HUDEP-2 (cell line): ENCODE measurements around the gene C16orf87.
"Not testable (repeated sequence)": the region's sequence is repeated elsewhere in the genome, so short reads cannot be mapped to it uniquely, and the experiment has no call there.

Source experiments
- DNase-seq, 76 experiments: peaks; one replicate each; lab custom pipeline; 2025; ENCODE audit not compliant: unreplicated experiment in 76 of 76; lab: John Stamatoyannopoulos, UW

Gene C16orf87, protein sequence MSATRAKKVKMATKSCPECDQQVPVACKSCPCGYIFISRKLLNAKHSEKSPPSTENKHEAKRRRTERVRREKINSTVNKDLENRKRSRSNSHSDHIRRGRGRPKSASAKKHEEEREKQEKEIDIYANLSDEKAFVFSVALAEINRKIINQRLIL

GRCh38 chr16:46830902-46831647 lies at the start of gene C16orf87:
TSS of gene C16orf87 (minus strand) at chr16:46831180. CDS start at chr16:46831149, 31 bp downstream.
- peak in 75 of 76 experiments; percentile 39 to 94 (median 85) for DNase-seq

GRCh38 chr16:46875243-46875642 lies 44.3 kb upstream of the C16orf87 start:
- DNase-seq: no peak

DNA sequence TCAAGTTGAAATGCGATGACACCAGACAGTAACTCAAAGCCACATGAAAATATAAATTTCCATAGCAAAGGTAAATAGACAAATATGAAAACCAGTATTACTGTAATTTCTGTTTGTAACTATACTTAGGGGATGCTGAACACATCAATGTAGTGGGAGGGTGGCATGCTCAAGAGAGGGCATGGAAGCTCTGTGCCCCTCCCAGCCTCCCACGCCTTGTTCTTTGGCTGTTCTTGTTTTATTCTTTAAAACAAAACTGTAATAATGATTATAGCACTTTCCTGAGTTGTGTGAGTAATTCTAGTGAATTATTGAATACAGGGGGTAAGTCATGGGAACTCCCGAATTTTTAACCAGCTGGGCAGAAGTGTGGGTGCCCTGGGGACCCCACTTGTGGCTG lies 42.2 kb upstream of the C16orf87 start:
- no peak for DNase-seq

GRCh38 chr16:46871597-46871996 lies 40.6 kb upstream of the C16orf87 start:
- DNase-seq: no peak

DNA sequence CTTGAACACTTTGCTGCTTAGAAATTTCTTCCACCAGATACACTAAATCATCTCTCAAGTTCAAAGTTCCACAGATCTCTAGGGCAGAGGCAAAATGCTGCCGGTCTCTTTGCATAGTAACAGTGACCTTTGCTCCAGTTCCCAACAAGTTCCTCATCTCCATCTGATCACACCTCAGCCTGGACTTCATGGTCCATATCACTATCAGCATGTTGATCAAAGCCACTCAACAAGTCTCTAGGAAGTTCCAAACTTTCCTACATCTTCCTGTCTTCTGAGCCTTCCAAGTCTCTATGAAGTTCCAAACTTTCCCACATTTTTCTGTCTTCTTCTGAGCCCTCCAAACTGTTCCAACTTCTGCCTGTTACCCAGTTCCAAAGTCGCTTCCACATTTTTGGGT lies 37.9 kb upstream of the C16orf87 start:
- DNase-seq: not testable (repeated sequence)

DNA sequence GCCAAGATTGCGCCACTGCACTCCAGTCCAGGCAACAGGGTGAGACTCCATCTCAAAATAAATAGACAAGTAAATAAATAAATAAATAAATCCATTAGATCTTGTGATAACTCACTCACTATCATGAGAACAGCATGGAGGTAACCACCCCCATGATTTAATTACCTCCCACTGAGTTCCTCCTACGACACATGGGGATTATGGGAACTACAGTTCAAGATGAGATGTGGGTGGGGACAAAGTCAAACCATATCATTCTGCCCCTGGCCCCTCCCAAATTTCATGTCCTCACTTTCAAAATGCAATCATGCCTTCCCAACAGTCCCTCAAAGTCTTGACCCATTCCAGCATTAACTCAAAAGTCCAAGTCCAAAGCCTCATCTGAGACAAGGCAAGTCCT lies 36.5 kb upstream of the C16orf87 start:
- DNase-seq: not testable (repeated sequence)

GRCh38 chr16:46866286-46866685 lies 35.3 kb upstream of the C16orf87 start:
- DNase-seq: no peak

DNA sequence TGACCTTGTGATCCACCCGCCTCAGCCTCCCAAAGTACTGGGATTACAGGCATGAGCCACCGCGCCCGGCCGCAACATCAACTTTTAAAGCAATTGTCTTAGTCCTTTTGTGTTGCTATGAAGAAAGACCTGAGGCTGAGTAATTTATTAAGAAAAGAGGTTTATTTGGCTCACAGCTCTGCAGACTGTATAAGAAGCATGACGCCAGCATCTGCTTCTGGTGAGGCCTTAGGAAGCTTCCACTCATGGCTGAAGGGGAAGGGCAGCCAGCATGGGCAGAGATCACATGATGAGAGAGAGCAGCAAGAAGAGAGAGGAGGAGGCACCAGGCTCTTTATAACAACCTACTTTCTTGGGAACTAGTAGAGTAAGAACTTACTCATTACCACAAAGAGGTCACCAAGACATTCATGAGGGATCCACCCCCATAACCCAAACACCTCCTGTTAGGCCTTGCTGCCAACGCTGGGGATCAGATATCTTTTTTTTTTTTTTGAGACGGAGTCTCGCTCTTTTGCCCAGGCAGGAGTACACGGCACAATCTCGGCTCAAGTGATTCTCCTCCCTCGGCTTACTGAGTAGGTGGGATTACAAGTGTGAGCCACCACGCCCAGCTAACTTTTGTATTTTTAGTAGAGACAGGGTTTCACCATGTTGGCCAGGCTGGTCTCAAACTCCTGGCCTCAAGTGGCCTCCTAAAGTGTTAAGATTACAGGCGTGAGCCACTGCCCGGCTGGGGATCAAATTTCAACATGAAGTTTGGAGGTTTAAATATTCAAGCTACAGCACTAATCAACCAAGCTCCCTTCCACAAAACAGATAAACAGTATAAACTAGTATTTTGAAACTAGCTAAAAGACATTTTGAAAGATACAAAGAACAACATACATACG lies 31.8 kb upstream of the C16orf87 start:
- no peak for DNase-seq

GRCh38 chr16:46859719-46860152 lies 28.8 kb upstream of the C16orf87 start:
- no peak for DNase-seq

DNA sequence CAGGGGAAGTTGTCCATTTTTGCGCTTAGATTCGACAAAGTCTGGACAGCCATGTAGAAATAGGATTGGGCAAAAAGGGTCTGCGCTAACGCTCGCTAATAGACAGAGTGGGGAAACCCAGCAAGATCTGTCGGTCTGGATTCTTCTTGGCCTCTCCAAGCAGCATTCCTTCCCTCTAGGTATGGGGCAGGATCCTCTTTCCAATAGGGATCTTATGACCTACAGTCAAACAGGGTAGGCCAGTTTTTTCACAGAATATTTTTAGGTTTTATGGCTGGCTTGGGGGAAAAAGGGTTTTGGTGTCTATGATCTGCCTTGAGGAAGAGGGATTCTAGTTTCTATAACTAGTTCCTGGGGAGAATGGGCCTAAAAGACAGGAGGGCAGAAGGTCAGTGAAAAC lies 27.2 kb upstream of the C16orf87 start:
- DNase-seq: no peak

GRCh38 chr16:46857368-46857945 lies 26.5 kb upstream of the C16orf87 start:
- no peak for DNase-seq

GRCh38 chr16:46855389-46855788 lies 24.4 kb upstream of the C16orf87 start:
- DNase-seq: no peak

DNA sequence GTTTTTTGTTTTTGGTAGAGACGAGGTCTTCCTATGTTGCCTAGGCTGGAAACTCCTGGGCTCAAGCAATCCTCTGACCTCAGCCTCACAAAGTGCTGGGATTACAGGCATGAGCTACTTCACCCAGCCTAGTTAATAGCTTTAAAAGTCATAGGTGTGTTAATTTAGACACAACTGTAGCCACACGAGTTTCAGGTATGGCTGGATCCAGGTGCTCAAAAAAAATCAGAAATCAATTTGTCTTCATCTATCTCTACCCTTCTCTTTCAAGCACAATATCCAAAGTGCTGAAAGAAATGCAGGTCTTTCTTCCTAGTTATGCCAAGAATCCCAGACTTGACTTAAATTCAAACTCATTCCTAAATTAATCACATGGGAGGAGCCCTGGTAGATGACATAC lies 23.9 kb upstream of the C16orf87 start:
- DNase-seq: no peak

DNA sequence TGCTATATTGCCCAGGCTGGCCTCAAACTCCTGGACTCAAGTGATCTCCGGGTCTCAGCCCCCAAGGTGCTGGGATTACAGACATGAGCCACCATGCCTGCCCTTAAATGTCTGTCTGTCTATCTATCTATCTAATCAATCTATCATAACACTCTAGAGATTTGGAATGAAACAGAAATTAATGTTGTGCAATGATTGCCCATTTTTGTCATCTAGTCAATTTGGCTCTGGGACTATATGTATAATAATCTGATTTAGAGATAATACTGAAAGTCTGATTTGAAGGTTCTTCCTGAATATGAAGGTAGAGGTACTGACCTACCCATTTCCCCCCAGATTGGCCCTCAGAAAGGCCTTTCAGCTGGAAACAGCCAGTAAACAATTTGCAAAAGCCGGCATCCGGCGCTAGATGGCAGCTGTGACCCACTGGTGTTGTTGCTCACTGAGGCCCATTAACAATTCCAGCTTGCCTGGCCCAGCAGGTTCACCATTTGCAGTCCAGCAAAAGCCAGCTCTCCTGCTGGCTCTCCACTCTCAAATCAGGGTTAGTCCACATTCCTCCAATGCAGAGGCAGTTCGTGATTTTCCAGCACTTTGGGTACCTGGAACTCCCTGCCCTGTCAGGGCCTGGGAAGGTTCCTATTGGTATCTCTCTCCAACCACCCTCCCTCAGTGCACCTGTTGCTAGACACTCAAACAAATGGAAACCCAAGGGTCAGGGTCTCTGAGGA lies 22.9 kb upstream of the C16orf87 start:
- peak in 49 of 76 experiments; percentile 3 to 69 (median 34) for DNase-seq

- no peak for DNase-seq
These were observed 21.1 kb upstream of the C16orf87 start for GRCh38 chr16:46852130-46852529.

DNA sequence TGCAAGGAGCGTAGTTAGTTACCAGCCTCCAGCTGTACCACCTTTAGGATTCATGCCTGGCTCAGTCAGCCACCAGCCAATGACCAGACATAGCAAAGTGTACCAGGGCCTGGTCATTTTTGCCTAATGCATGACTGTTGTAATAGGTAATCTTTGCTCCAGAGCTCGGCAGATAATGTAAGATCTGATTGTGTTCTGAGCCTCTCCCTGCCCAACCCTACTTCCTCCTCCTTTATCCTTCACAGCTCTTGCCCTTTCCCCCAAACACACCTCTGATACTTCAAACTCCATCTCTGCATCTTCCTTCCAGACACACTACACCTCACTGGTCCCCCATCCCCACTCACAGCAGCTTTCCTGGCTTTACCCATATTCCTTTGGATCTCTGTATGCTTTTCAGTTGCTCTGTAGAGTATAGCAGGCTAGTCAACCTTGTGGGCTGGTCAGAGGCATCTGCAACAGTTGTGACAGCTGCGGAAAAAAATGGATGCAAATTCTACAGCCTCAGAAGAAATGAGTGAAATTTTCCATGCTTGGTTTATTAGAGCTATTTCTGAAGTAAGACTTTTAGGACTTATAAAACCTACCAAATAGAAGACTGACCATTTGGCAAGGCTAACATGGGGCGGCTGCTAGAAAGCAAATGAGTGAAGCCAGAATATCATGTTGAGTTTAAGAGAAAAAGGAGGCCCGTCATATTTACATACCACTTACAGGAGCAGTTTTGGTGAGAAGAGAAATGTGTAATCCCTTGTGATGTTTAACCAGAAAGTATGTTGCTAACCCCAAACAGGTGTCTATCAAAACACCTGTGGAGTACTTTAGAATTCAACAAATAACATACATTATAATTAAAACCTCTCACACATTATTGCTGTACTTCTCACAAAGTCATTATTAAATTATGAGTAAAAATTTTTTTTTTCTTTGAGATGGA lies 19.9 kb upstream of the C16orf87 start:
- DNase-seq: no peak

GRCh38 chr16:46848768-46849764 lies 18.1 kb upstream of the C16orf87 start:
- DNase-seq: no peak

GRCh38 chr16:46845952-46846351 lies 15.0 kb upstream of the C16orf87 start:
- DNase-seq: no peak
